BE2C (cell line): ENCODE data around the gene POLD4.

Experiments used
- DNase-seq: peaks from one replicate; pipeline ENCODE4 v3.0.0-alpha.2; 2020
- H3K27me3 ChIP-seq: fragments of 250-450 bp; sonication (Bioruptor Pico); 2 replicates; pipeline ENCODE4 v1.5.1; 2020; ENCODE audit warnings: mild to moderate bottlenecking
- H3K36me3 ChIP-seq: fragments of 250-450 bp; sonication (Bioruptor Pico); 2 replicates; pipeline ENCODE4 v1.5.1; 2020; ENCODE audit warnings: mild to moderate bottlenecking
- H3K4me1 ChIP-seq: fragments of 250-450 bp; sonication (Bioruptor Pico); 2 replicates; pipeline ENCODE4 v1.5.1; 2020
- H3K4me3 ChIP-seq: 2 replicates; pipeline ENCODE4 v1.5.1; 2011; ENCODE audit warnings: low read depth, low read length
- H3K9me3 ChIP-seq: fragments of 250-450 bp; sonication (Bioruptor Pico); 2 replicates; pipeline ENCODE4 v1.5.1; 2020
- CTCF ChIP-seq: IDR thresholded peaks from 2 replicates; pipeline ENCODE4 v1.5.1; 2012; ENCODE audit warnings: mild to moderate bottlenecking, low read depth, low read length

Gene POLD4

GRCh38 chr11:67344264-67344663, 9.1 kb downstream of the POLD4 start:
- TF ChIP-seq CTCF = no peak
- H3K4me3 ChIP-seq = no peak overlapping the region
- no peak for DNase-seq
- H3K27me3 ChIP-seq = no peaks in the 10 kb centered on the region
- H3K9me3 ChIP-seq = no peaks in the 10 kb centered on the region
- no peaks in the 10 kb centered on the region for H3K36me3 ChIP-seq
- H3K4me1 ChIP-seq = peaks cover 3% of the 10 kb centered on the region; the same call in 1 of the 2 replicates

GRCh38 chr11:67337257-67337656, 16.1 kb downstream of the POLD4 start:
- no peaks in the 10 kb centered on the region for H3K27me3 ChIP-seq
- no peaks in the 10 kb centered on the region; the same call in 1 of the 2 replicates for H3K9me3 ChIP-seq
- DNase-seq = no peak
- no peak overlapping the region for H3K4me3 ChIP-seq
- H3K36me3 ChIP-seq = no peaks in the 10 kb centered on the region
- no peak for TF ChIP-seq CTCF
- H3K4me1 ChIP-seq = peaks cover under 1% of the 10 kb centered on the region; the same call in 1 of the 2 replicates

GRCh38 chr11:67332081-67332691, 21.2 kb downstream of the POLD4 start:
- no peaks in the 10 kb centered on the region for H3K27me3 ChIP-seq
- H3K4me3 ChIP-seq = no peak overlapping the region
- H3K4me1 ChIP-seq = peaks cover 3% of the 10 kb centered on the region; the same call in 1 of the 2 replicates
- H3K9me3 ChIP-seq = no peaks in the 10 kb centered on the region; the same call in 1 of the 2 replicates
- H3K36me3 ChIP-seq = no peaks in the 10 kb centered on the region
- DNase-seq = no peak
- no peak for TF ChIP-seq CTCF

- no peak overlapping the region for H3K4me3 ChIP-seq
Measured at GRCh38 chr11:67323526-67323925, 29.8 kb downstream of the POLD4 start.

GRCh38 chr11:67322049-67322448, 31.3 kb downstream of the POLD4 start:
- Histone ChIP-seq H3K36me3 (no peaks in the 10 kb centered on the region), H3K4me1 (no peaks in the 10 kb centered on the region), H3K4me3 (no peak overlapping the region), H3K27me3 (no peaks in the 10 kb centered on the region), H3K9me3 (no peaks in the 10 kb centered on the region)
- no peak for DNase-seq
- TF ChIP-seq CTCF = no peak

More at GRCh38 chr11:67323526-67323925, 29.8 kb downstream of the POLD4 start:
- no peak for TF ChIP-seq CTCF
- no peaks in the 10 kb centered on the region for H3K9me3 ChIP-seq
- no peaks in the 10 kb centered on the region for H3K4me1 ChIP-seq
- DNase-seq = no peak
- no peaks in the 10 kb centered on the region for H3K36me3 ChIP-seq
- no peaks in the 10 kb centered on the region for H3K27me3 ChIP-seq

GRCh38 chr11:67321313-67321871, 32.0 kb downstream of the POLD4 start:
- no peaks in the 10 kb centered on the region for H3K36me3 ChIP-seq
- H3K9me3 ChIP-seq = no peaks in the 10 kb centered on the region
- H3K27me3 ChIP-seq = no peaks in the 10 kb centered on the region
- no peak overlapping the region for H3K4me3 ChIP-seq
- DNase-seq = no peak
- no peaks in the 10 kb centered on the region for H3K4me1 ChIP-seq
- TF ChIP-seq CTCF = no peak
